ENCODE data around the gene DYRK3.

DNA sequence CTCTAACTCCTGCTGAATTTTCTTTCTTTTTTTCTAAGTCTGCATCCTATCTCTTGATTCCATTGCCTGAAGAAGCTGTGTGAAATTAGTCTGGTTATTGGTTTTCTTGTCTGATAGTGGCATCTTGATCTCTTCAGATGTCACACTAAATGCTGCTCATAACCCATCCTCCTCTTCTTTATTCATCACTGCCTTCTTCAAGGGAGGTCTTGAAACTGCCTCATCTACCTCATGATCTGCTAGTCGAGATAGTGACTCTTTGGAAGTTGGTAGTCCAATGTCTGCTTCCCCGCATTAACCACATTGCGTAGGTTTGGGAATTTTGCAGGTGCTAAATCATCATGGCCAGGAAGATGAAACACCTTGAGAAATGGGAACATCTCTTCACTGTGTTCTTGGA, 15.7 kb downstream of the DYRK3 start:
- TF ChIP-seq CTCF (conservative IDR thresholded peaks at IDR 0.05 in 1 of 2, IDR thresholded peaks at IDR 0.05 in 1 of 2; ENCODE audit: low read depth in 1 of 2, low read length in 2 of 2) (no peak), EZH2 (IDR thresholded peaks at IDR 0.05; ENCODE audit: low read length, missing control alignments) (no peak)
